Amniotic epithelial cell (primary cell): ENCODE measurements around the gene FAM72B.
"Not testable (repeated sequence)": the region's sequence is repeated elsewhere in the genome, so short reads cannot be mapped to it uniquely, and the experiment has no call there.

ENCODE experiments used
- DNase-seq: peaks from one replicate; pipeline ENCODE4 v3.0.0-alpha.2; 2010; ENCODE audit warnings: low read depth

FAM72B gene

GRCh38 chr1:121152788-121153187 lies 31.4 kb downstream of the FAM72B start:
- not testable (repeated sequence) for DNase-seq

- DNase-seq: not testable (repeated sequence)
These were observed 32.8 kb downstream of the FAM72B start for GRCh38 chr1:121151294-121151693.

- DNase-seq: not testable (repeated sequence)
These were observed 35.5 kb downstream of the FAM72B start for GRCh38 chr1:121148489-121149190.

- not testable (repeated sequence) for DNase-seq
These were observed 43.7 kb downstream of the FAM72B start for GRCh38 chr1:121140393-121140792.

- DNase-seq: not testable (repeated sequence)
These were observed 52.6 kb downstream of the FAM72B start for GRCh38 chr1:121131494-121131893.

- peak; percentile 17 for DNase-seq
These were observed 65.7 kb downstream of the FAM72B start for GRCh38 chr1:121118480-121118824.
